Osteoblast (primary cell): ENCODE results near the gene STARD3NL. TPM values are rescaled to one million over a fixed set of nuclear protein-coding genes. Genes with fewer than 3 reads are reported as not detected.

ENCODE experiments used
- DNase-seq: peaks from one replicate; pipeline ENCODE4 v3.0.0; 2011; ENCODE audit warnings: low spot score, mixed read lengths; ENCODE audit not compliant: insufficient read length; ENCODE audit errors: missing footprints
- H2AFZ ChIP-seq: 2 replicates; pipeline ENCODE4 v1.6.0; 2011; ENCODE audit warnings: mild to moderate bottlenecking, low read length
- H3K27ac ChIP-seq: 2 replicates; pipeline ENCODE4 v1.5.1; 2011; ENCODE audit warnings: mild to moderate bottlenecking, low read depth, low read length, moderate library complexity
- H3K27me3 ChIP-seq: 2 replicates; pipeline ENCODE4 v1.6.0; 2012; ENCODE audit warnings: mild to moderate bottlenecking, control low read depth, inconsistent platforms, low read length, moderate library complexity; ENCODE audit not compliant: insufficient read depth
- H3K36me3 ChIP-seq: 2 replicates; pipeline ENCODE4 v1.5.1; 2011; ENCODE audit warnings: mild to moderate bottlenecking, low read length, control low read depth, moderate library complexity; ENCODE audit not compliant: insufficient read depth
- H3K4me1 ChIP-seq: 2 replicates; pipeline ENCODE4 v1.5.1; 2011; ENCODE audit warnings: mild to moderate bottlenecking, low read length, control low read depth, moderate library complexity; ENCODE audit not compliant: insufficient read depth
- H3K4me2 ChIP-seq: 2 replicates; pipeline ENCODE4 v1.6.0; 2011; ENCODE audit warnings: mild to moderate bottlenecking, low read length; ENCODE audit not compliant: insufficient read depth
- H3K4me3 ChIP-seq: fragments of 200-600 bp; sonication (generic); 3 replicates; pipeline ENCODE4 v1.5.1; 2012; ENCODE audit warnings: mild to moderate bottlenecking, low read length, inconsistent platforms; ENCODE audit not compliant: insufficient read depth
- H3K79me2 ChIP-seq: 2 replicates; pipeline ENCODE4 v1.6.0; 2012; ENCODE audit warnings: mild to moderate bottlenecking, low read length, control low read depth, inconsistent platforms; ENCODE audit not compliant: insufficient read depth
- H3K9me3 ChIP-seq: 2 replicates; pipeline ENCODE4 v1.5.1; 2011; ENCODE audit warnings: low read depth, low read length, control low read depth
- H4K20me1 ChIP-seq: 2 replicates; pipeline ENCODE4 v1.6.0; 2012; ENCODE audit warnings: mild to moderate bottlenecking, low read length, control low read depth; ENCODE audit not compliant: insufficient read depth
- total RNA-seq: library from RNA; depleted of rRNA; stranded (reverse); fragments of >200 nt; gene quantifications from 2 replicates; pipeline ENCODE4 v1.2.3, GENCODE V29; 2012
- TF ChIP-seq, protein P1 (sequence below): IDR thresholded peaks from 2 replicates; pipeline ENCODE4 v1.5.1; 2011; ENCODE audit warnings: mild to moderate bottlenecking, low read depth, low read length, moderate library complexity; ENCODE audit errors: extremely low read depth

Gene STARD3NL
- total RNA-seq, 1 donor: 63.3 TPM

DNA sequence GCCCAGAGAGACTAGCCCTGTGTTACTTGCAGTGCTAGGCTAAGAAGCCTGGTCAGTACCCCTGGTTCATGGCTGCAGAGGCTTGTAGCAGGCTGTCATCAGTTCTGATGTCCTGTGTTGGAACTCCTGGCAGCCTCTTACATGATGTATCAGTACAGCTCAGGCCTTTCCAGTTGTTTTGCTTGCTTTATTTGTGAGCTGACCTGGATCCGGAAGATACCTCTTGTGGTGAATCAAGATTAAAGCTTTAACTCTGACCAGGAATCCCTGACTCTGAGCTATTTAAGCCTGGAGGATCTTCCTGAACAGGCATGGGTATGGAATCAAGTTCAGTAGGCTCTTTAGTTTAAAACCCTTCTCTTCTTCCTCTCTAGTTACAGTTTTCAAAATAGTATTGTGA, 4.4 kb downstream of the STARD3NL start:
- Histone ChIP-seq H3K4me3 (no peak overlapping the region), H3K4me1 (peaks cover 47% of the 10 kb centered on the region), H3K27ac (no peak overlapping the region), H3K36me3 (peaks cover 5% of the 10 kb centered on the region), H2AFZ (no peak overlapping the region), H3K4me2 (no peak overlapping the region), H4K20me1 (peaks cover 18% of the 10 kb centered on the region), H3K79me2 (peaks cover 87% of the 10 kb centered on the region), H3K27me3 (no peaks in the 10 kb centered on the region), H3K9me3 (no peaks in the 10 kb centered on the region)
- no peak for DNase-seq
- TF ChIP-seq, protein P1, sequence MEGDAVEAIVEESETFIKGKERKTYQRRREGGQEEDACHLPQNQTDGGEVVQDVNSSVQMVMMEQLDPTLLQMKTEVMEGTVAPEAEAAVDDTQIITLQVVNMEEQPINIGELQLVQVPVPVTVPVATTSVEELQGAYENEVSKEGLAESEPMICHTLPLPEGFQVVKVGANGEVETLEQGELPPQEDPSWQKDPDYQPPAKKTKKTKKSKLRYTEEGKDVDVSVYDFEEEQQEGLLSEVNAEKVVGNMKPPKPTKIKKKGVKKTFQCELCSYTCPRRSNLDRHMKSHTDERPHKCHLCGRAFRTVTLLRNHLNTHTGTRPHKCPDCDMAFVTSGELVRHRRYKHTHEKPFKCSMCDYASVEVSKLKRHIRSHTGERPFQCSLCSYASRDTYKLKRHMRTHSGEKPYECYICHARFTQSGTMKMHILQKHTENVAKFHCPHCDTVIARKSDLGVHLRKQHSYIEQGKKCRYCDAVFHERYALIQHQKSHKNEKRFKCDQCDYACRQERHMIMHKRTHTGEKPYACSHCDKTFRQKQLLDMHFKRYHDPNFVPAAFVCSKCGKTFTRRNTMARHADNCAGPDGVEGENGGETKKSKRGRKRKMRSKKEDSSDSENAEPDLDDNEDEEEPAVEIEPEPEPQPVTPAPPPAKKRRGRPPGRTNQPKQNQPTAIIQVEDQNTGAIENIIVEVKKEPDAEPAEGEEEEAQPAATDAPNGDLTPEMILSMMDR: no peak

DNA sequence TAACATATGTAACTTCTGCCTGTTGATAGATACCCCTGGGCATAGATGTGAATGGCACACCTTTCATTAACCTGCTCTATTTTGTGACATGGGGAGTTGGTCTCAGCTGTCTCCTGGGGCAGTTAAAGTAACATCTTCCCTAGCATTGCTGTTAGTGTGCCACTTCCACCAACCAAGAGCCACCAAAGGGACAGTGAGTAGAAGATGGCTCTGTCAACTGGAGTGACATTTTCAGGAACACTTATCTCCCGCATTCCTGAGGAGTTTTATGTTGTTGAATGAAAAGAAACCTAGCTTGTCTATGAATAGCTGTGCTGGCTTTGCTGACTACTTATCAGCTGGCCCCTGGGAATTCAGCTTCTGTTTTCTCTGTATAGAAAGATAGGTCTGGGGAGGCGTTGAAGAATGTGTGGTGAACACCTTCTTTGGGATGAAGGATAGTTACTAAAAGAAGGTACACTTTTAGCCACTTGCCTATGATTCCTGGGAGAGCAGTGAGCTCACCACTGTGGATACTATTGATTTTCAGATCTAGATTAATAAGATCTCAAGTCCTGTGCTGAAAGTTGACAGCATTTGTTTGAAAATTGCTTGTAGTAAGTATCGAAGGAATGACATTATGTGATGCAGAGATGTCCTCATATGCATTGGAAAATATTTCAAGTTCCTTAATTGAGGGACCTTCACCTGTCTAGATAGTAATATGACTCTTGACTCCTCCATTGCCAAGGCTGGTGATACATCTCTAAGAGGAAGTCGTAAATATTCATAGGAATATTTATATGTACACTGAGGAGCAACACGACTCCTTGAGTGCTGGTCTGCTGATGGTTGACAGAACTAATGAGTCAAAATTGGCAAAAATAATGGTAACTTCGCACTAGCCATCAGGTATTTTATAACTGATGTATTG, 7.6 kb downstream of the STARD3NL start:
- peak overlapping the region; percentile 34 for H3K4me2 ChIP-seq
- no peaks in the 10 kb centered on the region for H3K9me3 ChIP-seq
- H4K20me1 ChIP-seq: peaks cover 25% of the 10 kb centered on the region
- no peaks in the 10 kb centered on the region for H3K27me3 ChIP-seq
- peak overlapping the region; percentile 41 for H3K27ac ChIP-seq
- no peak overlapping the region for H3K4me3 ChIP-seq
- peaks cover 94% of the 10 kb centered on the region for H3K79me2 ChIP-seq
- no peak for DNase-seq
- TF ChIP-seq, protein P1: no peak
- peaks cover 5% of the 10 kb centered on the region for H3K36me3 ChIP-seq
- peaks cover 46% of the 10 kb centered on the region for H3K4me1 ChIP-seq
- H2AFZ ChIP-seq: no peak overlapping the region

DNA sequence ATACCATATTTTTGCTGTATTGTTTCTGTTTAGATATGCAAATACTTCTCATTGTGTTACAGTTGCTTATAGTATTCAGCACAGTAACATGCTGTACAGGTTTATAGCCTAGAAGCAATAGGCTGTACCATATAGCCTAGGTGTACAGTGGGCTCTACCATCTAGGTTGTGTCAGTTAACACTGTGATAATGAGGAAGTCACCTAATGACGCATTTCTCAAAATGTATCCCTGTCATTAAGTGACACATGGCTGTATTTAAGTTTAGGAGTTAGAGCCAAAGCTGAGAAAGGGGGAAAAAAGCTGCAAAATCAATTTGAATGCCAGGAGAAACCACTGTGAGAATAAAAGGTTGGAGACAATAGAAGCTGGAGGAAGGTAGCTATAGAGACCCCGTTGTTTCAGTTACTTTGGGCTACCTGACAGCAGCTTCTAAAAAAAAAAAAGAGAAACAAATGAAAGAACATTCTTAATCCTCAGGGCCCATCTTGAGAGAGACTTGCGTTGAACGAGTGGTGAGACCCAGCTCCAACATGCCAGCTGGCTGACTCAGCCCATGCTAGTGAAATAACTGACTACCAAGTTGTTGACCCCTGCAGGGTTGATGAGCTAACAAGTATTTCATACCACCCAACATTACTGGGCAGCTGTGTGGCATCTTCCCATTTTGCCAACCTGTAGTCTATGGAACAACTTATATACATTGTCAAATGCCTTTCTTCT, 8.7 kb downstream of the STARD3NL start:
- H2AFZ ChIP-seq: no peak overlapping the region
- peak overlapping the region; percentile 31 for H3K4me2 ChIP-seq
- H3K9me3 ChIP-seq: no peaks in the 10 kb centered on the region
- peak overlapping the region; percentile 41 for H3K27ac ChIP-seq
- H3K79me2 ChIP-seq: peaks cover 95% of the 10 kb centered on the region
- H4K20me1 ChIP-seq: peaks cover 25% of the 10 kb centered on the region
- peaks cover 45% of the 10 kb centered on the region for H3K4me1 ChIP-seq
- H3K27me3 ChIP-seq: no peaks in the 10 kb centered on the region
- H3K4me3 ChIP-seq: no peak overlapping the region
- TF ChIP-seq, protein P1: no peak
- peaks cover 5% of the 10 kb centered on the region for H3K36me3 ChIP-seq
- DNase-seq: no peak
